LNCAP (cell line): ENCODE measurements around the gene NDRG3.

Experiments
- CTCF ChIP-seq: fragments of 450-650 bp; IDR thresholded peaks from 2 replicates; pipeline ENCODE4 v1.5.1; 2017; ENCODE audit warnings: mild to moderate bottlenecking

NDRG3 gene

DNA sequence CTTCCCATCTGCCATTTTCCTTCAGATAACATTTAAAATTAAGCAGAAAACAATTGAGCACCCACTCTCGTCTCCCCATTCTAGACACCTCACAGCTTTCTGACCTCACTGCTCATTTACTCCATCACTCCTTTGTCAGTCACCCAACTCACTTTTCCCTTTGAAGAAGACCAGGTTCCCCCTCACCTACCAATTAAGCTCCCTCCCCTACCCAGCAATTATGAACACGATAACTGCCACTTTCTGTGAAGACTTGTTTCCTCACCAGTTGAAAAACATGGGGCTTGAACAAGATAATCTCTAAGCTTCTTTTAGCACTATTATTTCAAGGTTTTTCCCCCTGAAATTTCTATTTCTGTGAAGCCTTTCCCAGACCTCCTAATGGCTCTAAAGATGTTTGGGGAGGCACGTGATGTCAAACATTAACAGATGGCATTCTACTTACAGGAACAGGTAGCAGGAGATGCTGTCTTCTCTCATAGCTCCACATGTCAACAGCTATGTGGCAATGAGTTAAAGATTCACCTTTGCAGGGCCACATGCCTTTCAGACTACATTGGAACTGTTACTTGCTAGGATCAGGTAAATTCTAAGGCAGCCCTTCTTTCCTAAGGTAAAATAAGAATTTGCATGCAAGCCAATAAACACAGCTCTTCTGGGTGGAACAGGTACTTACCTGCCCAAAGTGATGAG lies 75.1 kb downstream of the NDRG3 start:
- TF ChIP-seq CTCF: no peak

GRCh38 chr20:36666181-36666740 lies 79.6 kb downstream of the NDRG3 start:
- no peak for TF ChIP-seq CTCF

GRCh38 chr20:36663031-36663430 lies 82.9 kb downstream of the NDRG3 start:
- no peak for TF ChIP-seq CTCF

- TF ChIP-seq CTCF: no peak
Observed at GRCh38 chr20:36658300-36658699, 87.6 kb downstream of the NDRG3 start.

GRCh38 chr20:36656733-36657132 lies 89.2 kb downstream of the NDRG3 start:
- no peak for TF ChIP-seq CTCF

DNA sequence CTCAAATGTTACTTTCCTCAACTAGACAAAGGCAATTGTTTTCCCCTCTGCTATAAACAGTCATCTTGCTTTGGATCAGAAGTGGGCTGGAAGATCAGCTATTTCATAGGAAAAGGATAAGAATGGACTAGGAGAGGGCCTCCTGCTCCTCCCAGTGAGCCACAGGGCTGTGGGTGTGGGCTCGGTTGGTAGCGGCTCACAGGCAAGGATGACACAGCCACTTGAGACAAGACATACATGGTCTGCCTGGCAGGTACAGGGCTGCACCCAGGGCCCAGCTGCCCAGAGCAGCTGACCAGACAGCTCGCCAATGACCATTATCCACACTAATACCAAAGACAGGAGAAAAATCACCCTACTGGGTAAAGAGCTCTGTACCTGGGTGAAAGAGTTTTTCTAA lies 90.9 kb downstream of the NDRG3 start:
- no peak for TF ChIP-seq CTCF

GRCh38 chr20:36654506-36654905 lies 91.4 kb downstream of the NDRG3 start:
- no peak for TF ChIP-seq CTCF
